HG02938 (cell line): ENCODE measurements around the gene BEND5.
A peak's percentile ranks its signal among the peaks of the same experiment; 100 is the strongest.

ENCODE experiments used
- ATAC-seq: cut with Tn5 transposase; IDR thresholded peaks from one replicate; pipeline ENCODE4 v1.9.1; 2021; ENCODE audit warnings: mild to moderate bottlenecking, moderate library complexity; ENCODE audit not compliant: unreplicated experiment

The BEND5 gene

GRCh38 chr1:48765335-48765734, 11.4 kb downstream of the BEND5 start:
- no peak for ATAC-seq

- ATAC-seq: no peak
These were observed 14.7 kb downstream of the BEND5 start for GRCh38 chr1:48761986-48762385.

- ATAC-seq: no peak
These were observed 15.3 kb downstream of the BEND5 start for GRCh38 chr1:48761411-48761810.

GRCh38 chr1:48760857-48761256, 15.8 kb downstream of the BEND5 start:
- ATAC-seq: no peak

GRCh38 chr1:48758976-48759375, 17.7 kb downstream of the BEND5 start:
- ATAC-seq: no peak

- no peak for ATAC-seq
These were observed 19.3 kb downstream of the BEND5 start for GRCh38 chr1:48757363-48757762.

- no peak for ATAC-seq
These were observed 19.9 kb downstream of the BEND5 start for GRCh38 chr1:48756683-48757316.

GRCh38 chr1:48753293-48753692, 23.4 kb downstream of the BEND5 start:
- no peak for ATAC-seq

GRCh38 chr1:48750109-48750508, 26.6 kb downstream of the BEND5 start:
- ATAC-seq: peak; percentile 97

GRCh38 chr1:48749068-48749467, 27.6 kb downstream of the BEND5 start:
- no peak for ATAC-seq

GRCh38 chr1:48746906-48747305, 29.8 kb downstream of the BEND5 start:
- no peak for ATAC-seq

- no peak for ATAC-seq
These were observed 32.7 kb downstream of the BEND5 start for GRCh38 chr1:48744032-48744431.

- no peak for ATAC-seq
These were observed 33.2 kb downstream of the BEND5 start for GRCh38 chr1:48743480-48743879.

GRCh38 chr1:48741380-48741779, 35.3 kb downstream of the BEND5 start:
- no peak for ATAC-seq

- ATAC-seq: no peak
These were observed 36.1 kb downstream of the BEND5 start for GRCh38 chr1:48740621-48741020.

- no peak for ATAC-seq
These were observed 37.6 kb downstream of the BEND5 start for GRCh38 chr1:48739091-48739490.

- ATAC-seq: no peak
These were observed 38.3 kb downstream of the BEND5 start for GRCh38 chr1:48738356-48738755.

GRCh38 chr1:48735796-48736195, 40.9 kb downstream of the BEND5 start:
- ATAC-seq: no peak

GRCh38 chr1:48730164-48730910, 46.4 kb downstream of the BEND5 start:
- ATAC-seq: peak; percentile 83

GRCh38 chr1:48728584-48728983, 48.1 kb downstream of the BEND5 start:
- ATAC-seq: no peak

- no peak for ATAC-seq
These were observed 50.0 kb downstream of the BEND5 start for GRCh38 chr1:48726557-48727215.

- no peak for ATAC-seq
These were observed 50.6 kb downstream of the BEND5 start for GRCh38 chr1:48726139-48726538.
